K562 (cell line): Measurements from ENCODE around the gene SLC35B1. TPM values are rescaled to one million over a fixed set of nuclear protein-coding genes. Genes with fewer than 3 reads are reported as not detected.

Experiments used
- ARNT ChIP-seq, 2 experiments: fragments of 450-650 bp; IDR thresholded peaks; 2 replicates each; pipeline ENCODE4 v1.6.1; 2016; ENCODE audit warnings: mild to moderate bottlenecking in 1 of 2
- CHD2 ChIP-seq: IDR thresholded peaks from 2 replicates; pipeline ENCODE4 v1.6.1; 2011; ENCODE audit warnings: low read depth, low read length
- CXXC5 ChIP-seq: fragments of 250-450 bp; sonication (Bioruptor Pico); IDR thresholded peaks from 2 replicates; pipeline ENCODE4 v1.8.0; 2022; ENCODE audit warnings: inconsistent platforms, mild to moderate bottlenecking, moderate library complexity
- GTF2F1 ChIP-seq: IDR thresholded peaks from 2 replicates; pipeline ENCODE4 v1.6.1; 2011; ENCODE audit warnings: low read depth, low read length, improper control_type of control experiment
- HNRNPH1 ChIP-seq: fragments of 200-400 bp; formaldehyde crosslinking; optimal IDR thresholded peaks from 2 replicates; pipeline ENCODE3; 2017; ENCODE audit warnings: low read depth, mild to moderate bottlenecking, low read length, moderate library complexity
- MAZ ChIP-seq, 2 experiments: fragments of 450-650 bp in 1 of 2; sonication (generic) in 1 of 2; formaldehyde crosslinking; IDR thresholded peaks in 1 of 2; conservative IDR thresholded peaks in 1 of 2; 2 replicates each; pipeline versions ENCODE4 v1.4.0 to v1.5.0; 2020; ENCODE audit warnings: mild to moderate bottlenecking in 1 of 2, missing genetic modification reagents in 1 of 2
- MXI1 ChIP-seq: IDR thresholded peaks from 2 replicates; pipeline ENCODE4 v1.6.1; 2011; ENCODE audit warnings: low read depth, mild to moderate bottlenecking, improper control_type of control experiment, low read length
- NR3C1 ChIP-seq: sonication (generic); formaldehyde crosslinking; IDR thresholded peaks from 2 replicates; pipeline ENCODE4 v1.8.1; 2022; ENCODE audit warnings: missing genetic modification reagents
- PML ChIP-seq: IDR thresholded peaks from 2 replicates; pipeline ENCODE4 v1.6.1; 2012; ENCODE audit warnings: low read length, inconsistent platforms
- PTRF ChIP-seq: fragments of 450-650 bp; IDR thresholded peaks from 2 replicates; pipeline ENCODE4 v1.6.1; 2016; ENCODE audit warnings: mild to moderate bottlenecking, missing genetic modification characterization, missing compliant biosample characterization
- RBBP5 ChIP-seq: fragments of 200-600 bp; sonication (generic); IDR thresholded peaks from 2 replicates; pipeline ENCODE4 v1.6.1; 2012; ENCODE audit warnings: borderline replicate concordance, mild to moderate bottlenecking, low read length, control low read depth, inconsistent platforms; ENCODE audit not compliant: insufficient read depth, poor library complexity, severe bottlenecking
- RFX1 ChIP-seq: fragments of 450-650 bp; IDR thresholded peaks from 2 replicates; pipeline ENCODE4 v1.6.1; 2016; ENCODE audit warnings: mild to moderate bottlenecking, moderate library complexity
- SIN3B ChIP-seq: fragments of 450-650 bp; IDR thresholded peaks from 2 replicates; pipeline ENCODE4 v1.6.1; 2017; ENCODE audit warnings: low read depth, mild to moderate bottlenecking, moderate library complexity
- SOX6 ChIP-seq: fragments of 450-650 bp; IDR thresholded peaks from 2 replicates; pipeline ENCODE4 v1.6.1; 2014; ENCODE audit warnings: mild to moderate bottlenecking
- ZNF197 ChIP-seq: fragments of 200-800 bp; sonication (Bioruptor generic); IDR thresholded peaks from 2 replicates; pipeline ENCODE4 v1.6.1; 2016; ENCODE audit warnings: low read depth, missing genetic modification characterization, missing compliant biosample characterization
- polyA plus RNA-seq, 8 experiments: library from polyadenylated mRNA; depleted of rRNA in 4 of 8; stranded (reverse) in 5 of 8; unstranded in 3 of 8; fragments of >200 nt; fragmentation: Nextera tagmentation in 2 of 8; fragmentation: Illumina TruSeq in 1 of 8; extraction: Ambion mirVana in 2 of 8; extraction: Trizol in 1 of 8; gene quantifications; 2 replicates each; pipeline versions ENCODE4 v1.2.1 to v1.2.3, GENCODE V29; 2011 to 2014; ENCODE audit warnings: inconsistent platforms in 1 of 8, missing spikeins in 1 of 8
- total RNA-seq, 7 experiments: library from RNA; depleted of rRNA in 6 of 7; stranded (reverse); fragments of >200 nt in 6 of 7; fragmentation: Illumina TruSeq in 2 of 7; extraction: Trizol in 2 of 7; gene quantifications; 2 replicates each; pipeline versions ENCODE4 v1.2.1 to v1.2.3, GENCODE V29; 2011 to 2021; ENCODE audit warnings: low replicate concordance in 1 of 7
- TF ChIP-seq, protein P1 (sequence below), 2 experiments: fragments of 450-650 bp in 1 of 2; sonication (generic) in 1 of 2; formaldehyde crosslinking in 1 of 2; IDR thresholded peaks in 1 of 2; conservative IDR thresholded peaks in 1 of 2; 2 replicates each; pipeline versions ENCODE4 v1.6.1 to v1.8.1; 2016 to 2023; ENCODE audit warnings: mild to moderate bottlenecking in 2 of 2, moderate library complexity in 2 of 2, inconsistent platforms in 1 of 2, missing genetic modification reagents in 1 of 2
- TF ChIP-seq, protein P2 (sequence below): sonication (generic); formaldehyde crosslinking; IDR thresholded peaks from 2 replicates; pipeline ENCODE4 v1.9.0; 2022; ENCODE audit warnings: mild to moderate bottlenecking, missing genetic modification reagents
- TF ChIP-seq, protein P3 (sequence below): sonication (generic); formaldehyde crosslinking; IDR thresholded peaks from 2 replicates; pipeline ENCODE4 v1.8.0; 2022; ENCODE audit warnings: missing genetic modification reagents, mild to moderate bottlenecking, moderate library complexity, borderline replicate concordance

Gene SLC35B1
- total and polyA plus RNA-seq, 9 of the 15 experiments (the other 6 are each of a cell fraction or from before 2014, with no cell fraction given), result 51.4 to 87.9 (median 66.3) TPM

DNA sequence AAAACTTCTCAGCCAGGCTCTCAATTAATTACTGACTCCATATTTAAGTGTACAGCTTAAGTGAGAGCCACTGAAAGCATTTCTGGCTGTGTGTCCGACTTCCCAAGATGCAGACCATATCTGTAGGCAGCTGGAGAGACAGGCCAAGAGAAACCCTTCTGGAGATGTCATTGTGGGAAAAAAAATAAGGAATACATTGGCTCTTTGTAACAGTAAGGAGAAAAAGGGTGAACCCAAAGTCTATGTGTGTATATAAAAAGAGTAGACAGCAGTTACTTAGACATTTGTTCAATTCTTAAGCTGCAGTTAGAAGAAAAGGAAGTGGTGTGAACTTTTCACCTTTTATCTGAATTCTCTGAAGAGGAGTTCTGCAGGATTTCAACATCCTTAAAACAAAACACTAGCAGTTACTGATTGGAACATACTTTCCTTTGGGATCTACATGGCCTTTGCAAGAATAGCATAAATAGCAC is 34.4 kb upstream of the SLC35B1 start (continued):
- TF ChIP-seq GTF2F1 (no peak), SOX6 (peak; percentile 72), HNRNPH1 (no peak), RBBP5 (peak; percentile 64), PML (no peak), RFX1 (no peak), SIN3B (no peak), MAZ (CRISPR knock-in tag; conservative IDR thresholded peaks at IDR 0.05 in 1 of 2, IDR thresholded peaks at IDR 0.05 in 1 of 2) (peak in 1 of 2 experiments; percentile 28; a peak in 2 of 4 replicates), PTRF (tag) (no peak), MXI1 (no peak), ARNT (IDR thresholded peaks at IDR 0.05) (no peak), ZNF197 (CRISPR knock-in tag) (no peak), CXXC5 (CRISPR knock-in tag) (no peak), NR3C1 (no peak), CHD2 (no peak)
- TF ChIP-seq, protein P1, sequence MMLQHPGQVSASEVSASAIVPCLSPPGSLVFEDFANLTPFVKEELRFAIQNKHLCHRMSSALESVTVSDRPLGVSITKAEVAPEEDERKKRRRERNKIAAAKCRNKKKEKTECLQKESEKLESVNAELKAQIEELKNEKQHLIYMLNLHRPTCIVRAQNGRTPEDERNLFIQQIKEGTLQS (IDR thresholded peaks at IDR 0.05), result no peak
- TF ChIP-seq, protein P1 (CRISPR knock-in tag; conservative IDR thresholded peaks at IDR 0.05), result no peak
- TF ChIP-seq, protein P2, sequence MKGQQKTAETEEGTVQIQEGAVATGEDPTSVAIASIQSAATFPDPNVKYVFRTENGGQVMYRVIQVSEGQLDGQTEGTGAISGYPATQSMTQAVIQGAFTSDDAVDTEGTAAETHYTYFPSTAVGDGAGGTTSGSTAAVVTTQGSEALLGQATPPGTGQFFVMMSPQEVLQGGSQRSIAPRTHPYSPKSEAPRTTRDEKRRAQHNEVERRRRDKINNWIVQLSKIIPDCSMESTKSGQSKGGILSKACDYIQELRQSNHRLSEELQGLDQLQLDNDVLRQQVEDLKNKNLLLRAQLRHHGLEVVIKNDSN (CRISPR knock-in tag), result no peak
- TF ChIP-seq, protein P3, sequence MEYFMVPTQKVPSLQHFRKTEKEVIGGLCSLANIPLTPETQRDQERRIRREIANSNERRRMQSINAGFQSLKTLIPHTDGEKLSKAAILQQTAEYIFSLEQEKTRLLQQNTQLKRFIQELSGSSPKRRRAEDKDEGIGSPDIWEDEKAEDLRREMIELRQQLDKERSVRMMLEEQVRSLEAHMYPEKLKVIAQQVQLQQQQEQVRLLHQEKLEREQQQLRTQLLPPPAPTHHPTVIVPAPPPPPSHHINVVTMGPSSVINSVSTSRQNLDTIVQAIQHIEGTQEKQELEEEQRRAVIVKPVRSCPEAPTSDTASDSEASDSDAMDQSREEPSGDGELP (CRISPR knock-in tag), result no peak
